Cardiac septum (tissue), 1 donor: ENCODE measurements around the gene ABCA8. TPM values are rescaled to one million over a fixed set of nuclear protein-coding genes. Genes with fewer than 3 reads are reported as not detected.
"Not testable (repeated sequence)": the region's sequence is repeated elsewhere in the genome, so short reads cannot be mapped to it uniquely, and the experiment has no call there.

Source experiments
- DNase-seq: peaks from one replicate; pipeline ENCODE4 v3.0.0-alpha.2; 2020; ENCODE audit warnings: low spot score
- intact Hi-C: fragments of 100-400 bp; cut with DNase I; formaldehyde crosslinking; loops from one replicate; pipeline ENCODE4 v1.14.0; 2022
- total RNA-seq: library from RNA; stranded (reverse); fragmentation: NEBNext Ultra II Directional; extraction: Animal tissue kit (Norgen Biotek cat#: 25700); gene quantifications from one replicate; pipeline ENCODE4 v1.2.1, GENCODE V29; 2021
- donor health status: DM: no; HTN: no; CAD: no.

ABCA8 gene
- total RNA-seq, 1 donor from 2014 or later = 25.4 TPM

DNA sequence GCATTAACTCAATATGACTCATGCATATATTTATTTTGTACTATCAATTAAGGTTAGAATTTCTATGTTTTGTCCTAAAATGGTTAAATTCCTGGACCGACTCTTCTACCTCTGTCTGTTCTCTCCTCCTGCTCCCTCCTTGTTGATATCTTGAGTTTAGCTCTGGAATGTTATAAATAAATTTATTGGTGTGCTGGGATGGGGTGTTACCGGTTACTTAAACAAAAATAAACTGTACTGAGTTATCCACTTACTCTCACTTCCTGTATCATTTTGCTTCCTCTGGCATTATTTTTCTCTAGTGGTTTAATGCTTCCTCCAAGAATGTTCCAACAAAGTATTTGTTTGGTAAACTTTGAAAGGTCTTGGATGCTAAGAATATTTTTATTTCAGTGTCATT lies 120.1 kb downstream of the ABCA8 start:
- intact Hi-C loops = no loop called here
- DNase-seq = no peak

DNA sequence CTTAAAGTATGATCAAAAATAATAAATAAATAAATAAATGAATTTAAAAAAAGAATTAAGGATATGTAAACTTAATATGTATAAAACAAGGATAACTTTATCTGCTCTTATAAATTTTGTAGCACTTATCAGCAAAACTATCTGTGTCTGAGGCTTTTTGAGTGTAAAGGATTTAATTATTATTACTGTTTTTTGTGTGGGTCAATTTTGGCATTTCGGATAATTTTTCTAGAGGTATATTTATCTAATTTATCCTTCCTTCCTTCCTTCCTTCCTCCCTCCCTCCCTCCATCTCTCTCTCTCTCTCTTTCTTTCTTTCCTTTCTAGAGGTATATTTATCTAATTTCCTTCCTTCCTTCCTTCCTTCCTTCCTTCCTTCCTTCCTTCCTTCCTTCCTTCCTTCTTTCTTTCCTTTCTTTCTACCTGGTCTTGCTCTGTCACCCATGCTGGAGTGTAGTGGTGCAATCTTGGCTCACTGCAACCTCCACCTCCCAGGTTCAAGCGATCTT lies 120.8 kb downstream of the ABCA8 start:
- intact Hi-C loops = no loop called here
- no peak for DNase-seq

DNA sequence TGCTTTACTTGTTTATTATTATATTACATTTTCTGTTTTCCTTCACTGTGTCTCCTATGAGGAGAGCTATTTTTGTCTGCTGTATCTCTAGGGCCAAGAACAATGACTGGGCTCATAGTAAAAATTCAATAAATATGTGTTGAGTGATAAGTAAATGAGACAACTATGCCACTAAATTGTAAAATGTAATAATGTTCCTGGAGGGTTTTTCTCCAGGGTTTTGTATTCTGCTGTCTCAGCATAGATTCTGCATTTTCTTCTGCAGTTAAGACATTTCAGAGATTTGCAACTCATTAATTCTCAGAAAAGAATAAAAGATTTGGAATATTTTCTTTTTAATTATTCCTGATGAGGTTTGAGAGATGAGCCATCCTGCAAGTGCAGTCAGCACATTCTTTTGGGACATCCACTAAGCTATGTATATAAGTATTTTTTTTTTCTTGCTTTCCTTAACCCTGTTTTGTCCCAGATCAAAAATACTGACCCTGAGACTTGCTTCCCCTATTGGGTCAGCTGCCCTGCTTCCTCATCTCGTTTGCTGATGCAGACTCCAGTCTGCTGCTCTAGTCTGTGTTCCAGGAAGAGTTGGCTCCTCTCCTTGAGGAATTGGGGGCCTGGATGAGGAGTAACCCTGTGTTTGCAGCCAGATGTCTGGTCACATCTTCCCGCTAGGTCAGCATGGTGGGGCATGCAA lies 122.9 kb downstream of the ABCA8 start:
- no peak for DNase-seq
- intact Hi-C loops = no loop called here

DNA sequence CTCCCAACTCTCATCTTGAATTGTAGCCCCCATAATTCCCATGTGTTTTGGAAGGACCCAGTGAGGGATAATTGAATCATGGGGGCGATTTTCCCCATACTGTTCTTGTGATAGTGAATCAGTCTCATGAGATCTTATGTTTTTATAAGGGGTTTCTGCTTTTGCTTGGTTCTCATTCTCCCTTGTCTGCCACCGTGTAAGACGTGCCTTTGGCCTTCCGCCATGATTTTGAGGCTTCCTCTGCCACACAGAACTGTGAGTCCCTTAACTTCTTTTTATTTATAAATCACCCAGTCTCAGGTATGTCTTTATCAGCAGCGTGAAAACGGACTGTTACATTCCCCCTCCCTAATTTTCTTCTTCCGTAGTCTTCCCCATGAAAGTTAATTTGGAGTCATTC lies 124.0 kb downstream of the ABCA8 start:
- no peak for DNase-seq
- intact Hi-C loops = no loop called here

DNA sequence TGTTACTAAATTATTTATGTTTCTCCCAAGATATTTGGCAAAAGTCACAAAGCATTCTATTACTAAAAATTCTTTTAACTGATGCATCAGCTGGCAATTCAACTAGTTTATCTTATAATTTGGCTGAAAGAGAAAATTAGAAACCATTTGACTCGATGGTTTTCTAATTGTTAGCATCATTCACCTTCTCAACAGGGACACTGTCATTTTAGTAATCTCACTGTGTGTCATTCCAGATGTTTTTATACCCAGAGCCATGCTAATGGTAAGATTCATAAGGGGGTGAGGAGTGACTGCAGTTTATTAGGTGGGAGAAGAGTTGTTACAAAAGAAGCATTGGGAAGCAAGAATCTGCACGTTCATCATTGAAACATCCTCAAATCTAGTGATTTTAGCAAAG lies 124.9 kb downstream of the ABCA8 start:
- DNase-seq = no peak
- intact Hi-C loops = no loop called here

DNA sequence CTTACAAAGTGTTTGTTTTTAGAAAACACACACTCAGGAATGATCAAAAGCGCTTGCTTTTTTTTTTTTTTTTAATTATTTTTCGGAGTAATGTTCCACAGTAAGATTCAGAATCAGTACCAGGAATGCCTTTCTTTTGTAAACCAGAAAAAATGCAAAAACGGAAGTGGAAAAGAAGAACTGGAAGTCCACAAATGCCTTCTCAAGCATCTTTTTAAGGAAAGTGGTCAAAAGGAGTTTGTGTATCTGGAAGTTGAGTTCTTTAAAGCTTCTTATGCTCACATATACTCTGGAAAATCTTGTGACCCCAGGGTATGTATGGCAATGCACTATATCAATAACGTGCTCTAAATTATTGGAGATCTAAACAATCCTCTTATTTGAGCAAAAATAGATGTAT lies 126.0 kb downstream of the ABCA8 start:
- intact Hi-C loops = no loop called here
- DNase-seq = no peak

DNA sequence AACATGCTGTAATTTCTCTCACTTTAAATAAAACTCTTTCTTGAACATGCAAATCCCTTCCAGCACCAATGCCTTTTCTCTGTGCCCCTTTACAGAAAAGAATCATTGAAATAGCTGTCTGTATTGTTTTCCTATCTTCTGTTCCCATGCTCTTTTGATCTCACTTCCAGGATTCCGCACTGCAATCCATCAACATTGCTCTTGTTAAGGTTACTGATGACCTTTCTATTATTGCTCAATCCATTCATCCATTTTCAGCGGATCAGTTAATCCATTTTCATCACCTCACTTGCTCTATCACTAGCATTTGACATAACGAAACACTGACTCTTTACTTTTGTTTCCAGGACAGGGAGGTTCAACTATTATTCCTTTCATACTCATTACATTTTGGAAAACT lies 130.5 kb downstream of the ABCA8 start:
- intact Hi-C loops = no loop called here
- DNase-seq = no peak

DNA sequence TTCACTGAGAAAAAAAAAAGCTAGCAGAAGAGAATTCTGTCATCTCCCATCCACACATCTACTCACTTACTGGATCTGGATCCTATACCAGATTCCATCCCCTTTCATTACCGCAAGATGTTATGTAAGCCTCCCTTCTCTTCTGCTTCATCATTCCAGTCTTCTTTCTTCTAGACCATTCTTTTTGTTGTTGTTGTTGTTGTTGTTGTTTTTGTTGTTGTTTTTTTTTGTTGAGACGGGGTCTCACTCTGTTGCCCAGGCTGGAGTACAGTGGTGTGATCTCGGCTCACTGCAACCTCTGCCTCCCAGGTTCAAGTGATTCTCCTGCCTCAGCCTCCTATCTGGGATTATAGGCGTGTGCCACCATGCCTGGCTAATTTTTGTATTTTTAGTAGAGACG lies 131.0 kb downstream of the ABCA8 start:
- intact Hi-C loops, DNase-seq: not testable (repeated sequence)

DNA sequence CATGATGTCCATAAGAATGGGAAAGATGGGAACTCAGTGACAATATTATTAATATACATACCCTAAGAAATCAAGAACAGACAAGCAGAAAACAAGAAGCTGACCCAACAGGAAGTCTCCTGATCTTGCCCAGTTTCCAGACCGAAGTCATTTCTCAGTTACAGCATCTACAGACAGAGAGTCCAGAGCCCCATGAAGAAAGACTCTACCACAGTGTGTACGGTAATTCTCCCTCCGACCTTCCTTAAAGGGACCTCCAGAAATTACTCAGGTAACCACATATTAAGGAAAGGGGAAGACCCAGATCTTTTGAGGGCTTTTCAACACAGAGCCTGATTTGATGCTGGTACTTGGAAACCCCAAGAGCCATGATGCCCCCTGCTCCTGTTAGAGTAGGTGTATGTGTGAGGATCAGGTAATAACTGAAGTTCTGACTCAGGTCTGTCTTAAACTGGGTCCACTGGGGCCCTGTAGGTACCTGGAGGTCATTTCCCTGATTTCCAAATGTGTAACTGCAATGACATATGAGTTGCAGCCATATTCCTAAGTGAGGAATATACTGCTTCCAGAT lies 132.4 kb downstream of the ABCA8 start:
- DNase-seq = no peak
- intact Hi-C loops = no loop called here

DNA sequence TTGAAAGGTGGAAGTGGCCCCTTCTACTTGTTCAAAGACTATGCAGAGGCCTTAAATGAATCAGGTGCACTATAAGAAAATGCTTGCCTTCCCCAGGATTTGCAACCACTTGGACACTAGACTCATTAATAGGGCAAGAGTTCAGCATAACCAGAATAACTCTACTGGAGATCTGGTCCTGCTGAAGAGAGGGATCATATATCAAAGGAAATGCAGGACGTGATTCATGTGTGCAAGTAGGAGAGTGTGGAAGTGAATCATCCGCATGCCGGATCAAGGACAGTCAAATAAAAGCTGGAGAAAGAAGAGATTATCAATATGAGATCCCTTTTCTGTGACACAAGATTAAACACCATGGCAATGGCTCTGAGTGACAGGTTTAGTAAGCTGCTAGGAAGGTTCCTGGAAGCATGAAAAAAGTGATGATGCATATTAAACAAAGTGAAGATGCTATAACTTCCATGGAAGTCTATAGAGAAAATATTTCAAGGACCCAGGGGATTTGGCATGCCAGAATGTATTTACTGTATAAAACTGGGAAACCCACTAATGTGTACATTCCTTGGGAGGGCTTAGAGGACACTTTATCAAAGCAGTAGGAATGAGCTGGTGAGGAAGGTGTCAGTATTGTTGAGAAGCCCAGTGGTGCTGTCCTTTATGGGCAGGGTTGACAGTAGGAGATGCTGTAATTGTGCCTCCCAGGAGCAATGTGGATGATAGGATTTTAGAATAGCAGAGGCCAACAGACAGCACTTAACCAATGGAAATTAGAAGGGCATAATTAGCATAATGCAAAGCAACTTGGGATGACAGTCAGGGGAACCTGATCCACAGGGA lies 133.1 kb downstream of the ABCA8 start:
- intact Hi-C loops = no loop called here
- no peak for DNase-seq

DNA sequence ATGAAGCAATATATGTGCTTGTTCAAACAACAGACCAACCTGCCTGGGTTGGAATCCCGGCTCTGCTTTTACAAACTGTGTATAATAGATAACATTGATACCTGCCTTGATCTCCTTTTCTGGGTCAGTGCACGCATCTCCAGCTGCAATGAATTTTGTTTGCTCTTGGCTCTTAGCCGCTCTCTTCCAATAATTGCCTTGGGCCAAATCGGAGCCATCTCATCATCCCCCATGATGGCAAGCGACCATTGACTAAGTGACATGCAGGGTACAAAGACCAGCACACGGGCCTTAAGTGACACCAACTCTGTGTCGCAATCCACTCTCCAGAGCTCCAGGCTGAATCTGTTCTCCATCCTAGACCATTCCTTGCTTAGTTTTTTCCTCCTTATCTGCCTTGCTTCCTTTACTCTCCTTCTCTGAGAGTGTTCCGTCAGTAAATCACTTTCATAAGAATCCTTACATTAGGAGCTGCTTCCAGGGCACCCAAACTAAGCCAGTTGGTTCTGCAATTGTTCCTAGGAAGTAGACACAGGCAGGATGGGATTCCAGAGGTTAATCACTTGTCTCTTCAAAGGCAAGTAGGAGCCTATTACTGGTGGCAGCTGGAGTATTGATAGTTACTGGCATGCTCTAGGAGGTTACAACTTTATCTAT lies 134.2 kb downstream of the ABCA8 start:
- no peak for DNase-seq
- intact Hi-C loops = no loop called here

DNA sequence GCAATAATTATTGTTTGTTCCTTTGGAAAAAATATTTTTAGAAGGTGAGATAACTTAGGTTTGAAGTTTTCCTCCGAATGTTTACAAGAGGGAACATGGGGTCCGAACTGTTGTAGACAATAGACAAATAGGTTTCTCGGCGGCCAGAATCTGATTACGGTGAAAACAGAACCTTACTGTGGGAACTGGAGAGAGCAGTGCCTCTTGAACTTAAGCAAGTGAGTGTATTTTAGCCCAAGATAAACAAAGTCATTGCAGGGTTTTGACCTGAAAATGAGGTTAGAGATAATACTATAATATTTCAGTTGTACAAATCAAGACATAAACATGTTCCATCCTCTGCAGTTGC lies 134.7 kb downstream of the ABCA8 start:
- DNase-seq = no peak
- intact Hi-C loops = no loop called here

DNA sequence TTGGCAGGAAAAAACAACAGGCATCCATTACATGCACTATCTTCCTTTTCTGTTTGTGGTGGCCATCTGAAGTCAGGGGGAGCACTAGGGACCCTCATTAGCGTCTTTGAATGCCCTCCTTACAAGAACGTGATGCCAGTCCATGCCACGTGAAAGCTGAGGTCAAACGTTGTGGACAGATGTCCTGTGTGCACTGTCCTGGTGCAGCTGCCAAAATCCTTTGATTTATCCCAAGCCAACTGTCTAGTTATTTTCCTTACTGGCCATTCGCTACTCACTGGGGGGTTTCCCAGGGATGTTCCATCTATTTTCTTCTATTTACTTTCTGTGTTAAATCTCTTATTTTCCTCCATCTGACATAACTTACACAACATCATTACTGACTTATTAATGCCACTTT lies 135.7 kb downstream of the ABCA8 start:
- no peak for DNase-seq
- intact Hi-C loops = no loop called here

Other genes with a start within 250 kb of the ABCA8 start
- 6.0 TPM for gene ABCA9, start 105.5 kb upstream of the ABCA8 start, total RNA-seq
- 14.6 TPM for gene ABCA6, start 186.5 kb upstream of the ABCA8 start, total RNA-seq